Measurements from ENCODE around the gene APOO. TPM values are rescaled to one million over a fixed set of nuclear protein-coding genes. Genes with fewer than 3 reads are reported as not detected.

Gene APOO
- total RNA-seq, 1 donor from 2014 or later: 34.6 TPM

DNA sequence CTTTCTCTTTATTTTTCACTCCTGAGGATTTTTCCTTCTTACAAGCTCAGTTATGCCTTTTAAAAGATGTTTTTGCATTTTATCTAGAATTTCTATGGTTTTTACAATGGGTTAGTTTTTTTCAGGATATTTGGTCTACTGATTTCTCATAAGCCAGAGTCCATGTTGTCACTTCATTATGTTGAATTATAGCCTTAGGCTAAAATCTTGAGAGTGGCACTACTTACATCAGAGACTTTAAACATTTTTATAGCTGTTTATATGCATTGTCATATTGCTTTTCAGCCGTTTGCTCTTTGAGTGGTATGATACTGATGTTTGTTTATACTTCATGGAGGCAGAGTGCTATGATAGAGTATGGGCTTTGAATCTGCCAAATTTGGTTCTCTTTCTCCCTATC lies 36.5 kb upstream of the APOO start:
- TF ChIP-seq EZH2 (IDR thresholded peaks at IDR 0.05; ENCODE audit: insufficient read depth, low read length): no peak
- TF ChIP-seq, protein P1, sequence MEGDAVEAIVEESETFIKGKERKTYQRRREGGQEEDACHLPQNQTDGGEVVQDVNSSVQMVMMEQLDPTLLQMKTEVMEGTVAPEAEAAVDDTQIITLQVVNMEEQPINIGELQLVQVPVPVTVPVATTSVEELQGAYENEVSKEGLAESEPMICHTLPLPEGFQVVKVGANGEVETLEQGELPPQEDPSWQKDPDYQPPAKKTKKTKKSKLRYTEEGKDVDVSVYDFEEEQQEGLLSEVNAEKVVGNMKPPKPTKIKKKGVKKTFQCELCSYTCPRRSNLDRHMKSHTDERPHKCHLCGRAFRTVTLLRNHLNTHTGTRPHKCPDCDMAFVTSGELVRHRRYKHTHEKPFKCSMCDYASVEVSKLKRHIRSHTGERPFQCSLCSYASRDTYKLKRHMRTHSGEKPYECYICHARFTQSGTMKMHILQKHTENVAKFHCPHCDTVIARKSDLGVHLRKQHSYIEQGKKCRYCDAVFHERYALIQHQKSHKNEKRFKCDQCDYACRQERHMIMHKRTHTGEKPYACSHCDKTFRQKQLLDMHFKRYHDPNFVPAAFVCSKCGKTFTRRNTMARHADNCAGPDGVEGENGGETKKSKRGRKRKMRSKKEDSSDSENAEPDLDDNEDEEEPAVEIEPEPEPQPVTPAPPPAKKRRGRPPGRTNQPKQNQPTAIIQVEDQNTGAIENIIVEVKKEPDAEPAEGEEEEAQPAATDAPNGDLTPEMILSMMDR (IDR thresholded peaks at IDR 0.05; ENCODE audit: insufficient read depth, low read depth, low read length): no peak
- Histone ChIP-seq H3K4me2 (ENCODE audit: low read length) (no peak overlapping the region), H2AFZ (ENCODE audit: low read depth, low read length) (no peak overlapping the region), H3K4me3 (ENCODE audit: insufficient read depth, low read depth, low read length) (no peak overlapping the region), H3K9ac (ENCODE audit: low read length) (no peak overlapping the region), H3K79me2 (ENCODE audit: insufficient read depth, low read length) (no peaks in the 10 kb centered on the region), H3K27me3 (ENCODE audit: insufficient read depth, low read length) (peaks cover 2% of the 10 kb centered on the region), H3K4me1 (ENCODE audit: insufficient read depth, low read length) (no peaks in the 10 kb centered on the region), H3K27ac (ENCODE audit: low read depth, low read length) (no peak overlapping the region), H4K20me1 (ENCODE audit: insufficient read depth, low read length) (no peaks in the 10 kb centered on the region), H3K36me3 (ENCODE audit: insufficient read depth, low read length) (no peaks in the 10 kb centered on the region), H3K9me3 (ENCODE audit: insufficient read depth, low read depth, low read length) (no peaks in the 10 kb centered on the region)
- no peaks in the 10 kb centered on the region for H3K27me3 Mint-ChIP-seq (ENCODE audit: low read depth, unreplicated experiment)
- no peaks in the 10 kb centered on the region for H3K4me1 Mint-ChIP-seq (ENCODE audit: low read depth, unreplicated experiment)
- H3K9me3 Mint-ChIP-seq (ENCODE audit: unreplicated experiment): no peaks in the 10 kb centered on the region
- no peak for FAIRE-seq
- H3K4me3 Mint-ChIP-seq (ENCODE audit: unreplicated experiment): no peak overlapping the region
- no peak overlapping the region for H3K27ac Mint-ChIP-seq (ENCODE audit: unreplicated experiment)
- no peaks in the 10 kb centered on the region for H3K36me3 Mint-ChIP-seq (ENCODE audit: low read depth, unreplicated experiment)
- DNase-seq (ENCODE audit: low read depth): no peak

DNA sequence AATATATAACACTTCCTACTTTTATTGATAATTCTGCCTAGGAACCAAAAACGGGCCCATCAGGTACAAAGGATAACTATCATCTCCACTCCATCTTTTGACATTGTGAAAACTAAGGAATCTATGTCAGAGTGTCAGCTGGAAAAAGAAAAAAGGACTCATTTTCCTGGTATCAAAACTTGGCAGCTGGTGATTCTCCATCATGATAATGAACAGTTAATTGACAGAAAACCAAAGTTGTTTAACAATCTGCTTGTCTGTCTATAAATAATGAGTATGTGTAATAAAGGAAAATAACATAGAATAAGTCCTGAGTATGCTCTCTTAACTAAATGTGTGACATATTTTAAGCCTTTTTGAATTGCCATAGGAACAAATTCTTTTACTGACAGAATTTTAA lies 31.5 kb upstream of the APOO start:
- no peak overlapping the region for H3K4me3 Mint-ChIP-seq (ENCODE audit: unreplicated experiment)
- H3K27me3 Mint-ChIP-seq (ENCODE audit: low read depth, unreplicated experiment): no peaks in the 10 kb centered on the region
- H3K4me3 ChIP-seq (ENCODE audit: insufficient read depth, low read depth, low read length): no peak overlapping the region
- no peaks in the 10 kb centered on the region for H3K4me1 Mint-ChIP-seq (ENCODE audit: low read depth, unreplicated experiment)
- FAIRE-seq: peak; percentile 84
- H3K4me2 ChIP-seq (ENCODE audit: low read length): no peak overlapping the region
- no peak overlapping the region for H3K27ac ChIP-seq (ENCODE audit: low read depth, low read length)
- DNase-seq (ENCODE audit: low read depth): no peak
- H3K4me1 ChIP-seq (ENCODE audit: insufficient read depth, low read length): no peaks in the 10 kb centered on the region
- H3K9me3 Mint-ChIP-seq (ENCODE audit: unreplicated experiment): peaks cover 3% of the 10 kb centered on the region
- H3K36me3 ChIP-seq (ENCODE audit: insufficient read depth, low read length): no peaks in the 10 kb centered on the region
- no peaks in the 10 kb centered on the region for H3K9me3 ChIP-seq (ENCODE audit: insufficient read depth, low read depth, low read length)
- no peak overlapping the region for H2AFZ ChIP-seq (ENCODE audit: low read depth, low read length)
- H3K27me3 ChIP-seq (ENCODE audit: insufficient read depth, low read length): peaks cover 2% of the 10 kb centered on the region
- TF ChIP-seq EZH2 (IDR thresholded peaks at IDR 0.05; ENCODE audit: insufficient read depth, low read length): no peak
- TF ChIP-seq, protein P1 (IDR thresholded peaks at IDR 0.05; ENCODE audit: insufficient read depth, low read depth, low read length): no peak
- H3K36me3 Mint-ChIP-seq (ENCODE audit: low read depth, unreplicated experiment): no peaks in the 10 kb centered on the region
- no peaks in the 10 kb centered on the region for H3K79me2 ChIP-seq (ENCODE audit: insufficient read depth, low read length)
- no peak overlapping the region for H3K27ac Mint-ChIP-seq (ENCODE audit: unreplicated experiment)
- H3K9ac ChIP-seq (ENCODE audit: low read length): no peak overlapping the region
- no peaks in the 10 kb centered on the region for H4K20me1 ChIP-seq (ENCODE audit: insufficient read depth, low read length)

DNA sequence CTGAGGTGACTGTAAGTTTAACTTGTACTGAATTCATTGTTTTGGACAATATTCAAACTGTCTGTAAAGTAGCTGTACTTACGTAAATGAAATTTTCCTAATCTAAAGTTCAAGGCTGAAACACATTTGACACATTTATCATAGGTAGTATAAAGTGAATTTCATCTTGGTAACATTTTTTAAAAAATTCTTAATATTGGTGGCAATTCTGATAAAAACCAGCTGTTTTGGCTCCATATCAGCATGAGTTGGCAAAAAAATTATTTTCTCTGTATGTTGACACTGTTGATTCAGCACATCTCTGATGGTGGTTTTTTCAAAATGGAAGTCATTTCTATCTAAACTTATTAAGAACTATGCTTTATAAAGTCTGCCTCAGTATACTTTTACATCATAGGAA lies 31.0 kb upstream of the APOO start:
- no peak overlapping the region for H2AFZ ChIP-seq (ENCODE audit: low read depth, low read length)
- H3K4me3 ChIP-seq (ENCODE audit: insufficient read depth, low read depth, low read length): no peak overlapping the region
- Mint-ChIP-seq H3K4me1 (ENCODE audit: low read depth, unreplicated experiment) (no peaks in the 10 kb centered on the region), H3K27ac (ENCODE audit: unreplicated experiment) (no peak overlapping the region), H3K4me3 (ENCODE audit: unreplicated experiment) (no peak overlapping the region), H3K9me3 (ENCODE audit: unreplicated experiment) (peaks cover 3% of the 10 kb centered on the region), H3K36me3 (ENCODE audit: low read depth, unreplicated experiment) (no peaks in the 10 kb centered on the region), H3K27me3 (ENCODE audit: low read depth, unreplicated experiment) (no peaks in the 10 kb centered on the region)
- peaks cover 2% of the 10 kb centered on the region for H3K27me3 ChIP-seq (ENCODE audit: insufficient read depth, low read length)
- H3K4me2 ChIP-seq (ENCODE audit: low read length): no peak overlapping the region
- no peak overlapping the region for H3K27ac ChIP-seq (ENCODE audit: low read depth, low read length)
- H4K20me1 ChIP-seq (ENCODE audit: insufficient read depth, low read length): no peaks in the 10 kb centered on the region
- no peaks in the 10 kb centered on the region for H3K9me3 ChIP-seq (ENCODE audit: insufficient read depth, low read depth, low read length)
- TF ChIP-seq, protein P1 (IDR thresholded peaks at IDR 0.05; ENCODE audit: insufficient read depth, low read depth, low read length): no peak
- TF ChIP-seq EZH2 (IDR thresholded peaks at IDR 0.05; ENCODE audit: insufficient read depth, low read length): no peak
- H3K9ac ChIP-seq (ENCODE audit: low read length): no peak overlapping the region
- H3K36me3 ChIP-seq (ENCODE audit: insufficient read depth, low read length): no peaks in the 10 kb centered on the region
- FAIRE-seq (no peak), DNase-seq (ENCODE audit: low read depth) (no peak)
- H3K4me1 ChIP-seq (ENCODE audit: insufficient read depth, low read length): no peaks in the 10 kb centered on the region
- H3K79me2 ChIP-seq (ENCODE audit: insufficient read depth, low read length): no peaks in the 10 kb centered on the region
